ENCODE results near the gene PTGFRN.

- TF ChIP-seq CTCF (IDR thresholded peaks at IDR 0.05), result no peak
- peak; percentile 18 for TF ChIP-seq POLR2AphosphoS5 (IDR thresholded peaks at IDR 0.05)
Observed at GRCh38 chr1:116871779-116872146, 38.0 kb upstream of the PTGFRN start.
